PC-3 (cell line): ENCODE measurements around the gene ADCYAP1R1.

Experiments used
- EZH2 ChIP-seq: fragments of 300-600 bp; sonication (generic); IDR thresholded peaks from one replicate; pipeline ENCODE4 v1.6.1; 2017; ENCODE audit warnings: antibody characterized with exemption, mild to moderate bottlenecking, low read length; ENCODE audit not compliant: unreplicated experiment
- EZH2phosphoT487 ChIP-seq: fragments of 300-600 bp; sonication (generic); IDR thresholded peaks from 2 replicates; pipeline ENCODE4 v1.6.1; 2018; ENCODE audit warnings: mild to moderate bottlenecking, antibody characterized with exemption, low read length, borderline replicate concordance
- TF ChIP-seq, protein P1 (sequence below): fragments of 300-600 bp; sonication (generic); conservative IDR thresholded peaks from 2 replicates; pipeline ENCODE4 v1.5.1; 2017; ENCODE audit warnings: antibody characterized with exemption, low read depth, mild to moderate bottlenecking, low read length

DNA sequence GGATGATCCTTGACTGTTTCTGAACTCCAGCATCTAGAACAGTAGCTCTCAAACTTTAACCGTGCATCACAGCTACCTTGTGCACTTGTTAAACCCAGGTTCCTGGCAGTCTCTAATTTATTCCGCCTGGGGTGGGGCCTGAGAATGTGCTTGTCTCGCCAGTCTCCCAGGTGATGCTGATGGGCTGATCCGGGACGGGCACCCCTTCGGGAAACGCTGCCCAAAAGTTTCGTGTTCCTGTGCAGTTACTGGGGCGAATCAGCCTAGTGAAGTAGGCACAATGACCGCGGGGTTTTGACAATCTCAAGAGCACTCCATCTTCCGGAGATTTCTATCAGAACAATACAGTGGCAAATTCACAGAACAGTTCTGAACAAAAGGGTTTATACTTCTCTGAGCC is 29.9 kb downstream of the ADCYAP1R1 start:
- TF ChIP-seq EZH2: no peak
- TF ChIP-seq, protein P1, sequence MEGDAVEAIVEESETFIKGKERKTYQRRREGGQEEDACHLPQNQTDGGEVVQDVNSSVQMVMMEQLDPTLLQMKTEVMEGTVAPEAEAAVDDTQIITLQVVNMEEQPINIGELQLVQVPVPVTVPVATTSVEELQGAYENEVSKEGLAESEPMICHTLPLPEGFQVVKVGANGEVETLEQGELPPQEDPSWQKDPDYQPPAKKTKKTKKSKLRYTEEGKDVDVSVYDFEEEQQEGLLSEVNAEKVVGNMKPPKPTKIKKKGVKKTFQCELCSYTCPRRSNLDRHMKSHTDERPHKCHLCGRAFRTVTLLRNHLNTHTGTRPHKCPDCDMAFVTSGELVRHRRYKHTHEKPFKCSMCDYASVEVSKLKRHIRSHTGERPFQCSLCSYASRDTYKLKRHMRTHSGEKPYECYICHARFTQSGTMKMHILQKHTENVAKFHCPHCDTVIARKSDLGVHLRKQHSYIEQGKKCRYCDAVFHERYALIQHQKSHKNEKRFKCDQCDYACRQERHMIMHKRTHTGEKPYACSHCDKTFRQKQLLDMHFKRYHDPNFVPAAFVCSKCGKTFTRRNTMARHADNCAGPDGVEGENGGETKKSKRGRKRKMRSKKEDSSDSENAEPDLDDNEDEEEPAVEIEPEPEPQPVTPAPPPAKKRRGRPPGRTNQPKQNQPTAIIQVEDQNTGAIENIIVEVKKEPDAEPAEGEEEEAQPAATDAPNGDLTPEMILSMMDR: no peak
- no peak for TF ChIP-seq EZH2phosphoT487
